SK-N-SH treated with all-trans-retinoic acid at 6 μM for 48 hours (cell line): ENCODE measurements around the gene KCNMB2.

Experiments
- ATAC-seq: fragments of 200-7000 bp; cut with Tn5 transposase; 3 replicates; pipeline ENCODE4 v1.9.1; 2020; ENCODE audit warnings: mild to moderate bottlenecking, moderate library complexity
- ARNTL ChIP-seq: fragments of 450-650 bp; formaldehyde crosslinking; IDR thresholded peaks from 2 replicates; pipeline ENCODE4 v1.5.0; 2020; ENCODE audit warnings: low read depth, mild to moderate bottlenecking, moderate library complexity, borderline replicate concordance
- BACH2 ChIP-seq: fragments of 250-450 bp; sonication (Bioruptor Pico); IDR thresholded peaks from 2 replicates; pipeline ENCODE4 v1.9.0; 2021; ENCODE audit warnings: mild to moderate bottlenecking, borderline replicate concordance
- CSDC2 ChIP-seq: fragments of 250-450 bp; sonication (Bioruptor Pico); IDR thresholded peaks from 2 replicates; pipeline ENCODE4 v1.5.0; 2020; ENCODE audit warnings: mild to moderate bottlenecking, moderate library complexity
- ESRRG ChIP-seq: fragments of 250-450 bp; sonication (Bioruptor Pico); IDR thresholded peaks from 2 replicates; pipeline ENCODE4 v1.6.1; 2021; ENCODE audit warnings: mild to moderate bottlenecking
- GLIS3 ChIP-seq: fragments of 250-450 bp; sonication (Bioruptor Pico); IDR thresholded peaks from 2 replicates; pipeline ENCODE4 v1.5.0; 2020; ENCODE audit warnings: mild to moderate bottlenecking, moderate library complexity
- ISL1 ChIP-seq: fragments of 250-450 bp; sonication (Bioruptor Pico); IDR thresholded peaks from 2 replicates; pipeline ENCODE4 v2.1.2; 2022; ENCODE audit warnings: mild to moderate bottlenecking, moderate library complexity
- OSR1 ChIP-seq: fragments of 250-450 bp; sonication (Bioruptor Pico); IDR thresholded peaks from 2 replicates; pipeline ENCODE4 v1.8.0; 2022; ENCODE audit warnings: moderate library complexity, mild to moderate bottlenecking, inconsistent platforms
- PPARA ChIP-seq: fragments of 250-450 bp; sonication (Bioruptor Pico); IDR thresholded peaks from 2 replicates; pipeline ENCODE4 v1.5.0; 2020; ENCODE audit warnings: mild to moderate bottlenecking, borderline replicate concordance
- RARB ChIP-seq: fragments of 250-450 bp; sonication (Bioruptor Pico); IDR thresholded peaks from 2 replicates; pipeline ENCODE4 v1.8.0; 2021; ENCODE audit warnings: mild to moderate bottlenecking, moderate library complexity
- SNAI2 ChIP-seq: fragments of 250-450 bp; sonication (Bioruptor Pico); IDR thresholded peaks from 2 replicates; pipeline ENCODE4 v1.5.0; 2020; ENCODE audit warnings: mild to moderate bottlenecking, moderate library complexity
- TCF4 ChIP-seq: fragments of 250-450 bp; sonication (Bioruptor Pico); IDR thresholded peaks from 2 replicates; pipeline ENCODE4 v1.8.0; 2021; ENCODE audit warnings: mild to moderate bottlenecking, moderate library complexity, borderline replicate concordance
- TOX ChIP-seq: fragments of 250-450 bp; sonication (Bioruptor Pico); IDR thresholded peaks from 2 replicates; pipeline ENCODE4 v1.8.0; 2021; ENCODE audit warnings: mild to moderate bottlenecking, moderate library complexity, borderline replicate concordance
- ZC3H10 ChIP-seq: fragments of 250-450 bp; sonication (Bioruptor Pico); IDR thresholded peaks from 2 replicates; pipeline ENCODE4 v1.5.1; 2021; ENCODE audit warnings: mild to moderate bottlenecking, moderate library complexity
- ZFP3 ChIP-seq: fragments of 250-450 bp; sonication (Bioruptor Pico); IDR thresholded peaks from 2 replicates; pipeline ENCODE4 v1.5.0; 2020; ENCODE audit warnings: mild to moderate bottlenecking, moderate library complexity
- ZFP30 ChIP-seq: fragments of 450-650 bp; formaldehyde crosslinking; IDR thresholded peaks from 2 replicates; pipeline ENCODE4 v1.5.0; 2022; ENCODE audit warnings: mild to moderate bottlenecking, moderate library complexity
- ZNF565 ChIP-seq: fragments of 450-650 bp; formaldehyde crosslinking; conservative IDR thresholded peaks from 2 replicates; pipeline ENCODE4 v1.5.0; 2020; ENCODE audit warnings: low read depth, mild to moderate bottlenecking, moderate library complexity
- ZNF70 ChIP-seq: fragments of 450-650 bp; formaldehyde crosslinking; IDR thresholded peaks from 2 replicates; pipeline ENCODE4 v1.5.0; 2020; ENCODE audit warnings: mild to moderate bottlenecking, moderate library complexity
- ZNF8 ChIP-seq: fragments of 450-650 bp; formaldehyde crosslinking; IDR thresholded peaks from 2 replicates; pipeline ENCODE4 v1.5.0; 2020; ENCODE audit warnings: mild to moderate bottlenecking, moderate library complexity
- TF ChIP-seq, protein P1 (sequence below): fragments of 250-450 bp; sonication (Bioruptor Pico); IDR thresholded peaks from 2 replicates; pipeline ENCODE4 v1.8.0; 2020; ENCODE audit warnings: mild to moderate bottlenecking, moderate library complexity, borderline replicate concordance
- TF ChIP-seq, protein P2 (sequence below): fragments of 250-450 bp; sonication (Bioruptor Pico); IDR thresholded peaks from 2 replicates; pipeline ENCODE4 v1.5.0; 2020; ENCODE audit warnings: mild to moderate bottlenecking, moderate library complexity
- TF ChIP-seq, protein P3 (sequence below): fragments of 250-450 bp; sonication (Bioruptor Pico); IDR thresholded peaks from 2 replicates; pipeline ENCODE4 v1.5.1; 2020; ENCODE audit warnings: low read depth, mild to moderate bottlenecking, moderate library complexity
- TF ChIP-seq, protein P4 (sequence below): fragments of 250-450 bp; sonication (Bioruptor Pico); IDR thresholded peaks from 2 replicates; pipeline ENCODE4 v1.8.0; 2021; ENCODE audit warnings: low read depth, mild to moderate bottlenecking, moderate library complexity, borderline replicate concordance

The KCNMB2 gene

DNA sequence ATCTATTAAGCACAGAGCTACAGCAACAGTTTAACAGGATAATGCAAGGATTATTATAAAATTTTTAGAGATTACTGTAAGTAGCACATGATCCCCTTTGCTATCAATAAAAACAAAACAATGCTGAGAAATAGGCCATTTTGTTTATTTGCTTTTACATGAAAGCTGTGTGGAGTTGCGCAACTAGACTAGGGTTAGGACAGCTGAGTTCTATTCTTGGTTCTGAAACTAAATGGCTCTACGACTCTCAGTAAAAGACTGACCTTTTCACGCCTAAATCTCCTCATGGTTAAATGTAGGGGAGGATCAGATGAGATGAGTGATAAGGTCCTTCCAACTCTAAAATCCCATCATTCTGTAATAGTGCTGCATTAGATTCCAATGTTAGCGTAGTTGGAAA is 25.0 kb downstream of the KCNMB2 start:
- no peak for ATAC-seq
- TF ChIP-seq ZNF70 (CRISPR knock-in tag) (no peak), ESRRG (no peak), RARB (CRISPR knock-in tag) (no peak), ZNF565 (no peak), TCF4 (CRISPR knock-in tag) (no peak), ZNF8 (CRISPR knock-in tag) (no peak), CSDC2 (CRISPR knock-in tag) (no peak), ZFP30 (CRISPR knock-in tag) (no peak), OSR1 (CRISPR knock-in tag) (no peak), TOX (CRISPR knock-in tag) (no peak), BACH2 (CRISPR knock-in tag) (no peak), SNAI2 (no peak)
- TF ChIP-seq, protein P1, sequence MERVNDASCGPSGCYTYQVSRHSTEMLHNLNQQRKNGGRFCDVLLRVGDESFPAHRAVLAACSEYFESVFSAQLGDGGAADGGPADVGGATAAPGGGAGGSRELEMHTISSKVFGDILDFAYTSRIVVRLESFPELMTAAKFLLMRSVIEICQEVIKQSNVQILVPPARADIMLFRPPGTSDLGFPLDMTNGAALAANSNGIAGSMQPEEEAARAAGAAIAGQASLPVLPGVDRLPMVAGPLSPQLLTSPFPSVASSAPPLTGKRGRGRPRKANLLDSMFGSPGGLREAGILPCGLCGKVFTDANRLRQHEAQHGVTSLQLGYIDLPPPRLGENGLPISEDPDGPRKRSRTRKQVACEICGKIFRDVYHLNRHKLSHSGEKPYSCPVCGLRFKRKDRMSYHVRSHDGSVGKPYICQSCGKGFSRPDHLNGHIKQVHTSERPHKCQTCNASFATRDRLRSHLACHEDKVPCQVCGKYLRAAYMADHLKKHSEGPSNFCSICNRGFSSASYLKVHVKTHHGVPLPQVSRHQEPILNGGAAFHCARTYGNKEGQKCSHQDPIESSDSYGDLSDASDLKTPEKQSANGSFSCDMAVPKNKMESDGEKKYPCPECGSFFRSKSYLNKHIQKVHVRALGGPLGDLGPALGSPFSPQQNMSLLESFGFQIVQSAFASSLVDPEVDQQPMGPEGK (CRISPR knock-in tag) = no peak
- TF ChIP-seq, protein P2, sequence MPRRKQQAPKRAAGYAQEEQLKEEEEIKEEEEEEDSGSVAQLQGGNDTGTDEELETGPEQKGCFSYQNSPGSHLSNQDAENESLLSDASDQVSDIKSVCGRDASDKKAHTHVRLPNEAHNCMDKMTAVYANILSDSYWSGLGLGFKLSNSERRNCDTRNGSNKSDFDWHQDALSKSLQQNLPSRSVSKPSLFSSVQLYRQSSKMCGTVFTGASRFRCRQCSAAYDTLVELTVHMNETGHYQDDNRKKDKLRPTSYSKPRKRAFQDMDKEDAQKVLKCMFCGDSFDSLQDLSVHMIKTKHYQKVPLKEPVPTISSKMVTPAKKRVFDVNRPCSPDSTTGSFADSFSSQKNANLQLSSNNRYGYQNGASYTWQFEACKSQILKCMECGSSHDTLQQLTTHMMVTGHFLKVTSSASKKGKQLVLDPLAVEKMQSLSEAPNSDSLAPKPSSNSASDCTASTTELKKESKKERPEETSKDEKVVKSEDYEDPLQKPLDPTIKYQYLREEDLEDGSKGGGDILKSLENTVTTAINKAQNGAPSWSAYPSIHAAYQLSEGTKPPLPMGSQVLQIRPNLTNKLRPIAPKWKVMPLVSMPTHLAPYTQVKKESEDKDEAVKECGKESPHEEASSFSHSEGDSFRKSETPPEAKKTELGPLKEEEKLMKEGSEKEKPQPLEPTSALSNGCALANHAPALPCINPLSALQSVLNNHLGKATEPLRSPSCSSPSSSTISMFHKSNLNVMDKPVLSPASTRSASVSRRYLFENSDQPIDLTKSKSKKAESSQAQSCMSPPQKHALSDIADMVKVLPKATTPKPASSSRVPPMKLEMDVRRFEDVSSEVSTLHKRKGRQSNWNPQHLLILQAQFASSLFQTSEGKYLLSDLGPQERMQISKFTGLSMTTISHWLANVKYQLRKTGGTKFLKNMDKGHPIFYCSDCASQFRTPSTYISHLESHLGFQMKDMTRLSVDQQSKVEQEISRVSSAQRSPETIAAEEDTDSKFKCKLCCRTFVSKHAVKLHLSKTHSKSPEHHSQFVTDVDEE (CRISPR knock-in tag) = no peak
- TF ChIP-seq, all 23 proteins: peak for 0

DNA sequence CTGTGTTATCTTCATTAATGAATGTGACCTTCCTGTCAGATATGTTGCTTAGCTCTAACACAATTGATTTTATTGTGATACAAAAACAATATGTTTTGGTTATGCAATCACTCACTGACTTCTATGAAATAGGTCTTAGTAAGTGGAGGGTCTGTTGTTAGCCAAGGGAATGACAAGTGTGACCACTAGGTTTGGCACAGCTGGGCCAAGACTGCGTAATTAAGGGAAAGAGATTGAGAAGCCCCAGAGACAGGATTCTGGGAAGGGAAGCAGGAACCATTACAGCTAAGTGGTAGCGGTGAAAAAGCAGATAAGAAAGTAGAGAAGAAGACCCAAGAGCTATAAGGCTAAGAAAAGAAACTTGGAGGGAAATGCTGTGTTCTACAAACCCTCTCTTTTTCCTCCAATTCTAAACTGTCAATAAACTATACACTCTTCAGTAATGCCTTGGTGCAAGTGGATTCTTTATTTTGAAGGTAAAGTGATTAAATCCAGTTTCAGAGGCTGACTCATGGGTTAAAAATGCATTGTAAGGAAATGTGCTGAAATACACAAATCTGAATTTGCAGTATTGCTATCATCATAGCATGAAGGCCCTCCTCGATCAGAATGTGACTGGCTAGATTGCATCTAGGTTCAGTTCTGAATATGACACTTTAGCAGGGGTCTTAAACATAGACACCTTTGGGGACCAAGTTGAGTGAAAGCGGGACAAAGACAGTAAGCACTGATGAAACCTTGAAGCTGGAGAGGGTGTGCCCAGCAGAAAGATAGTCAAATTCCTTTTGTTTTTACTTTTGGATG is 26.1 kb downstream of the KCNMB2 start:
- no peak for ATAC-seq
- TF ChIP-seq, protein P3, sequence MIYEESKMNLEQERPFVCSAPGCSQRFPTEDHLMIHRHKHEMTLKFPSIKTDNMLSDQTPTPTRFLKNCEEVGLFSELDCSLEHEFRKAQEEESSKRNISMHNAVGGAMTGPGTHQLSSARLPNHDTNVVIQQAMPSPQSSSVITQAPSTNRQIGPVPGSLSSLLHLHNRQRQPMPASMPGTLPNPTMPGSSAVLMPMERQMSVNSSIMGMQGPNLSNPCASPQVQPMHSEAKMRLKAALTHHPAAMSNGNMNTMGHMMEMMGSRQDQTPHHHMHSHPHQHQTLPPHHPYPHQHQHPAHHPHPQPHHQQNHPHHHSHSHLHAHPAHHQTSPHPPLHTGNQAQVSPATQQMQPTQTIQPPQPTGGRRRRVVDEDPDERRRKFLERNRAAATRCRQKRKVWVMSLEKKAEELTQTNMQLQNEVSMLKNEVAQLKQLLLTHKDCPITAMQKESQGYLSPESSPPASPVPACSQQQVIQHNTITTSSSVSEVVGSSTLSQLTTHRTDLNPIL = no peak
- no peak for TF ChIP-seq TCF4 (CRISPR knock-in tag)
- TF ChIP-seq, protein P1 (CRISPR knock-in tag) = no peak

DNA sequence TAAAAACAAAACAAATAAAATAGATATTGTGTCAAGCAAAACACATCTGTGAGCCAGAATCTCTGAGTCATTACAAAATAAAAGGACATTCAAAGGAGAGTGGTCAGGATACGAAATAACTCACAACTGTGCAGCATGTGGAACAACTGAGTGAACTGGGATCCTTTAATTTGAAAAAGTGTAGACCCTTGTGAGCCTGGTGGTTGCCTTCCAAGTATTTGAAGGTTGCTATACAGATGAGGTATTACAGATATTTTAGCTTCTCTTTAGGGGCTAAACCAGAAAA is 26.7 kb downstream of the KCNMB2 start:
- ATAC-seq = no peak
- TF ChIP-seq BACH2 (CRISPR knock-in tag) (no peak), ZNF565 (no peak), TOX (CRISPR knock-in tag) (no peak), TCF4 (CRISPR knock-in tag) (no peak), RARB (CRISPR knock-in tag) (no peak), GLIS3 (no peak), ZC3H10 (CRISPR knock-in tag) (no peak), CSDC2 (CRISPR knock-in tag) (no peak), ISL1 (no peak), PPARA (CRISPR knock-in tag) (no peak), SNAI2 (no peak), ZNF70 (CRISPR knock-in tag) (no peak), ZFP3 (CRISPR knock-in tag) (no peak), ARNTL (CRISPR knock-in tag) (no peak), ESRRG (no peak)
- TF ChIP-seq, protein P4, sequence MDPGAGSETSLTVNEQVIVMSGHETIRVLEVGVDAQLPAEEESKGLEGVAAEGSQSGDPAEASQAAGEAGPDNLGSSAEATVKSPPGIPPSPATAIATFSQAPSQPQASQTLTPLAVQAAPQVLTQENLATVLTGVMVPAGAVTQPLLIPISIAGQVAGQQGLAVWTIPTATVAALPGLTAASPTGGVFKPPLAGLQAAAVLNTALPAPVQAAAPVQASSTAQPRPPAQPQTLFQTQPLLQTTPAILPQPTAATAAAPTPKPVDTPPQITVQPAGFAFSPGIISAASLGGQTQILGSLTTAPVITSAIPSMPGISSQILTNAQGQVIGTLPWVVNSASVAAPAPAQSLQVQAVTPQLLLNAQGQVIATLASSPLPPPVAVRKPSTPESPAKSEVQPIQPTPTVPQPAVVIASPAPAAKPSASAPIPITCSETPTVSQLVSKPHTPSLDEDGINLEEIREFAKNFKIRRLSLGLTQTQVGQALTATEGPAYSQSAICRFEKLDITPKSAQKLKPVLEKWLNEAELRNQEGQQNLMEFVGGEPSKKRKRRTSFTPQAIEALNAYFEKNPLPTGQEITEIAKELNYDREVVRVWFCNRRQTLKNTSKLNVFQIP = no peak
- TF ChIP-seq, protein P1 (CRISPR knock-in tag) = no peak
